GM19467 (cell line): ENCODE data around the gene CSF3R.

Experiments used
- ATAC-seq: cut with Tn5 transposase; IDR thresholded peaks from one replicate; pipeline ENCODE4 v1.9.1; 2021; ENCODE audit warnings: mild to moderate bottlenecking, moderate library complexity; ENCODE audit not compliant: unreplicated experiment

Gene CSF3R

GRCh38 chr1:36482724-36483388 is at the start of gene CSF3R:
Gene CSF3R, minus strand, starts transcription at chr1:36482913. Its CDS starts 3,417 bp downstream, at chr1:36479496.
- ATAC-seq = no peak

- ATAC-seq = no peak
Observed at GRCh38 chr1:36531833-36532232, 49.1 kb upstream of the CSF3R start.

- no peak for ATAC-seq
Observed at GRCh38 chr1:36530791-36531190, 48.1 kb upstream of the CSF3R start.

GRCh38 chr1:36530261-36530660 is 47.5 kb upstream of the CSF3R start:
- no peak for ATAC-seq

- ATAC-seq = no peak
Observed at GRCh38 chr1:36529769-36530260, 47.1 kb upstream of the CSF3R start.

- no peak for ATAC-seq
Observed at GRCh38 chr1:36528361-36529349, 45.9 kb upstream of the CSF3R start.

- ATAC-seq = no peak
Observed at GRCh38 chr1:36525166-36525565, 42.5 kb upstream of the CSF3R start.

GRCh38 chr1:36524359-36525062 is 41.8 kb upstream of the CSF3R start:
- ATAC-seq = no peak

- ATAC-seq = no peak
Observed at GRCh38 chr1:36523850-36524249, 41.1 kb upstream of the CSF3R start.

GRCh38 chr1:36523230-36523495 is 40.5 kb upstream of the CSF3R start:
- ATAC-seq = no peak

GRCh38 chr1:36522461-36523229 is 39.9 kb upstream of the CSF3R start:
- ATAC-seq = no peak

GRCh38 chr1:36522021-36522420 is 39.3 kb upstream of the CSF3R start:
- no peak for ATAC-seq

GRCh38 chr1:36520771-36521420 is 38.2 kb upstream of the CSF3R start:
- no peak for ATAC-seq

- no peak for ATAC-seq
Observed at GRCh38 chr1:36520056-36520455, 37.3 kb upstream of the CSF3R start.

- ATAC-seq = no peak
Observed at GRCh38 chr1:36517011-36517771, 34.5 kb upstream of the CSF3R start.

GRCh38 chr1:36516372-36517010 is 33.8 kb upstream of the CSF3R start:
- no peak for ATAC-seq

GRCh38 chr1:36515315-36516138 is 32.8 kb upstream of the CSF3R start:
- no peak for ATAC-seq

- no peak for ATAC-seq
Observed at GRCh38 chr1:36514501-36514900, 31.8 kb upstream of the CSF3R start.
